ENCODE results near the gene PTPRN2. TPM values are rescaled to one million over a fixed set of nuclear protein-coding genes. Genes with fewer than 3 reads are reported as not detected.

The PTPRN2 gene
- total RNA-seq, 2 experiments from 2014 or later = 7.0 to 7.2 TPM

DNA sequence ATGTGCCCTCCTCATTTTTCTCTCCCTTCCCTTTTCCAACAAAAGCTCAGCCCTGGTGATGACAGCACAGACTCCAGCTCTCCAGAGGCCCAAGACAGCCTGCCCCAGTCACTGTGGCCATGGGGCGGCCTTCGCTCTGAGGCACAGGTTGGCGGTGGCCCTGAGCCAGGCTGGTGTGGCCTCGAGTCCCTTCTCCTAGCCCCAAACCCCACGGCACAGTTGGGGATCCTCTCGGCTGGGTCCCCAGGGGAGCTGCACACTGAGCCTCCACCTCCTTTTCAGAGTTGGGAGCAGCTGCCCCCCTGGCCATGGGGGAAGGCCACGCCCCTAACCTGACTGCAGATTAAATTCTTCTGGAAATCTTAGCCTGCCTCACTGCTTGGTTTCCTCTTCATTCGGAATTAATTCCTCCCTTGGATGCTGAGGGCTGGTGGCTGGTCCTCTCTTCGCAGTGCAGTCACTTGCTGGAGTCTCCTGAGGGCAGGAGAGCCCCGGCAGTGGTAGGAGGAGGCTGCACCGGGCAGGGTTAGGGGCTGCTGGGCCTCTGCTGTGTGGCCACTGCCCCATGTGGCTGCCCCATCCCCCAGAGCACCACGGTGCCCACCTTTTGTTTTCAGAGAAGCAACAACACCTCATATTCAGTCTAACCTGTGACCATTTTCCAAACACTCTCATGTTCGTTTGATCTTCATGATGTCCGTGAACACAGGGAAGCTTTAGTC, 824.2 kb downstream of the PTPRN2 start:
- POLR2A ChIA-PET = no interaction called here

GRCh38 chr7:157762824-157763223, 824.8 kb downstream of the PTPRN2 start:
- no peaks in the 10 kb centered on the region for H3K9me3 Mint-ChIP-seq (ENCODE audit: insufficient read depth)
- ChIA-PET POLR2A (no interaction called here), CTCF (no interaction called here)
- H3K36me3 Mint-ChIP-seq (ENCODE audit: low read depth) = no peaks in the 10 kb centered on the region
- no peak for ATAC-seq
- H3K4me3 Mint-ChIP-seq = no peak overlapping the region
- no peak overlapping the region for H3K27ac Mint-ChIP-seq
- DNase-seq = no peak
- H3K4me1 Mint-ChIP-seq (ENCODE audit: low read depth) = peaks cover 11% of the 10 kb centered on the region
- peaks cover 6% of the 10 kb centered on the region for H3K27me3 Mint-ChIP-seq (ENCODE audit: low read depth)

More for the DNA sequence above, 824.2 kb downstream of the PTPRN2 start:
- Mint-ChIP-seq H3K36me3 (ENCODE audit: low read depth) (no peaks in the 10 kb centered on the region), H3K9me3 (ENCODE audit: insufficient read depth) (no peaks in the 10 kb centered on the region), H3K27me3 (ENCODE audit: low read depth) (peaks cover 6% of the 10 kb centered on the region), H3K4me3 (no peak overlapping the region), H3K4me1 (ENCODE audit: low read depth) (peaks cover 11% of the 10 kb centered on the region), H3K27ac (no peak overlapping the region)
- DNase-seq (no peak), ATAC-seq (no peak)
- CTCF ChIA-PET = no interaction called here

GRCh38 chr7:157760004-157760730, 827.5 kb downstream of the PTPRN2 start:
- Mint-ChIP-seq H3K36me3 (ENCODE audit: low read depth) (no peaks in the 10 kb centered on the region), H3K27ac (no peak overlapping the region), H3K4me3 (no peak overlapping the region), H3K4me1 (ENCODE audit: low read depth) (peaks cover 11% of the 10 kb centered on the region), H3K9me3 (ENCODE audit: insufficient read depth) (no peaks in the 10 kb centered on the region), H3K27me3 (ENCODE audit: low read depth) (peaks cover 6% of the 10 kb centered on the region)
- no peak for DNase-seq
- ATAC-seq = no peak
- CTCF ChIA-PET = no interaction called here
- POLR2A ChIA-PET = no interaction called here

DNA sequence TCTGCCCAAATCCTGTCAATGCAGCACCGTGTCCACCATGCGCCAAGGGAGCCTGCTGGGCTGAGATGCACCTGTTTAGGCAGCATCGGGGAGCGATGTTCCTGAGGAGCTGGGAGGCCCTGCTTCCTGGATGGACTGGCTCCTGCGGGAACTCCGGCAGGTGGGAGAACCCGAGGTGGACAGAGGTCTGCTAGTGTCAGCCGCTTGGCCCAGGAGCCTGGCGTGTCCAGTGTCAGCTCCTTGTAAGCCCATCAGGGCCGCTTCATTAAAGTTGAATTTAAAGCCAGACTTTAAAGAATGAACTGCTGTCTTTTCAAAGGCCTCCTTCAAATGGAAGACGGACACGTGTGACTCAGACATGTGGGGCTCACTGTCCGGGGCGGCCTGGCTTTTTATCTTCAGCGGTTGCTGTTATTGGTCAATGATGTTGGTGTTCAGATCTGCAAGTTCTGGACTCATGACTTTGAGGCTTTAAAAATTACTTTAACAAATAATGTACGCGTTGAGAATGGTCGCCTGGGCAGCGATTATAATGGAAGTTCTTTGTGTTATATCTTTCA, 828.3 kb downstream of the PTPRN2 start:
- no peak overlapping the region for H3K27ac Mint-ChIP-seq
- no peak overlapping the region for H3K4me3 Mint-ChIP-seq
- peaks cover 11% of the 10 kb centered on the region for H3K4me1 Mint-ChIP-seq (ENCODE audit: low read depth)
- ChIA-PET POLR2A (no interaction called here), CTCF (no interaction called here)
- no peak for ATAC-seq
- H3K27me3 Mint-ChIP-seq (ENCODE audit: low read depth) = peaks cover 6% of the 10 kb centered on the region
- H3K36me3 Mint-ChIP-seq (ENCODE audit: low read depth) = no peaks in the 10 kb centered on the region
- DNase-seq = no peak
- H3K9me3 Mint-ChIP-seq (ENCODE audit: insufficient read depth) = no peaks in the 10 kb centered on the region

- H3K36me3 Mint-ChIP-seq (ENCODE audit: low read depth) = no peaks in the 10 kb centered on the region
- ChIA-PET POLR2A (no interaction called here), CTCF (no interaction called here)
- no peak overlapping the region for H3K27ac Mint-ChIP-seq
- H3K4me1 Mint-ChIP-seq (ENCODE audit: low read depth) = peaks cover 11% of the 10 kb centered on the region
- DNase-seq (no peak), ATAC-seq (no peak)
- no peak overlapping the region for H3K4me3 Mint-ChIP-seq
- H3K9me3 Mint-ChIP-seq (ENCODE audit: insufficient read depth) = no peaks in the 10 kb centered on the region
- peaks cover 6% of the 10 kb centered on the region for H3K27me3 Mint-ChIP-seq (ENCODE audit: low read depth)
Observed at GRCh38 chr7:157758468-157759245, 829.0 kb downstream of the PTPRN2 start.

GRCh38 chr7:157757776-157758467, 829.7 kb downstream of the PTPRN2 start:
- Mint-ChIP-seq H3K27ac (no peak overlapping the region), H3K4me1 (ENCODE audit: low read depth) (peaks cover 11% of the 10 kb centered on the region), H3K36me3 (ENCODE audit: low read depth) (no peaks in the 10 kb centered on the region), H3K4me3 (no peak overlapping the region), H3K27me3 (ENCODE audit: low read depth) (peaks cover 6% of the 10 kb centered on the region), H3K9me3 (ENCODE audit: insufficient read depth) (no peaks in the 10 kb centered on the region)
- POLR2A ChIA-PET = no interaction called here
- DNase-seq (no peak), ATAC-seq (no peak)
- CTCF ChIA-PET = no interaction called here

DNA sequence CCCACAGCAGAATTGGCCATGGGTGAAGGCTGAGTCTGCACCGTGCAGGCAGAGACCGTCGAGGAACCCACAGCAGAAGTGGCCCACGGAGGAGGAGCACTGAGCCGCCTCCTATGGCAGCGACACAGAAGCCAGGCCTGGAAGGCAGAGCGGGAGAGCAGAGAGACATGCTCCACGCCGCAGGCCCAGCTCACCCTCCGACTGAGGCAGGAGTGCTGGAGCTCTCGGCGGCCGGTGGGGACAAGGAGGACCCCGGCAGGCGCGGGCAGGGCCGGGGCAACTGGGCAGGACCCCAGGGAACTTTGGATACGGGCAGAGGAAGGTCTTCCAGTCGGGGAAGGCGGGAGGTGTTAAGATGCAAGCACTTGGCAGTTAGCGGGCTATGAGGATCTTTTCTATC, 830.4 kb downstream of the PTPRN2 start:
- Mint-ChIP-seq H3K27me3 (ENCODE audit: low read depth) (peaks cover 6% of the 10 kb centered on the region), H3K4me1 (ENCODE audit: low read depth) (peaks cover 11% of the 10 kb centered on the region), H3K27ac (no peak overlapping the region), H3K36me3 (ENCODE audit: low read depth) (no peaks in the 10 kb centered on the region), H3K4me3 (no peak overlapping the region), H3K9me3 (ENCODE audit: insufficient read depth) (no peaks in the 10 kb centered on the region)
- ATAC-seq (no peak), DNase-seq (no peak)
- CTCF ChIA-PET = no interaction called here
- POLR2A ChIA-PET = no interaction called here

DNA sequence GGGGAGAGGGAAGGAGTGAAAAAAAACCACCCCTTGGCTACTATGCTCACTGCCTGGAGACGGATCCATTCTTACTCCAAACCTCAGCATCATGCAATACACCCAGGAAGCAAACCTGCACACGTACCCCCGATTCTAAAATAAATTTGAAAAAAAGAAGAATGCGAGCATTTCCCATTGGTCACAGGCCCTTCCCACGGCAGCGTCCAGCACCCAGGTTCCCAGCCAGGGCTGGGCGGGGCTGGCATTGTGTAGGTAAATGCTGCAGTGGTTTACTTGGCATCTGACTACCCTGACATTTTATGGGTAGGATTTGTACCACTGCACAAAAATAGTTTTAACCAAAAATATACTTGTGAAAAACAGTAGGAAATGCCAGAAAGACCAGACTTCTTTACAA, 831.9 kb downstream of the PTPRN2 start:
- ATAC-seq (no peak), DNase-seq (no peak)
- ChIA-PET CTCF (no interaction called here), POLR2A (no interaction called here)
- Mint-ChIP-seq H3K9me3 (ENCODE audit: insufficient read depth) (no peaks in the 10 kb centered on the region), H3K4me3 (no peak overlapping the region), H3K36me3 (ENCODE audit: low read depth) (no peaks in the 10 kb centered on the region), H3K4me1 (ENCODE audit: low read depth) (peaks cover 10% of the 10 kb centered on the region), H3K27me3 (ENCODE audit: low read depth) (peaks cover 5% of the 10 kb centered on the region), H3K27ac (no peak overlapping the region)

DNA sequence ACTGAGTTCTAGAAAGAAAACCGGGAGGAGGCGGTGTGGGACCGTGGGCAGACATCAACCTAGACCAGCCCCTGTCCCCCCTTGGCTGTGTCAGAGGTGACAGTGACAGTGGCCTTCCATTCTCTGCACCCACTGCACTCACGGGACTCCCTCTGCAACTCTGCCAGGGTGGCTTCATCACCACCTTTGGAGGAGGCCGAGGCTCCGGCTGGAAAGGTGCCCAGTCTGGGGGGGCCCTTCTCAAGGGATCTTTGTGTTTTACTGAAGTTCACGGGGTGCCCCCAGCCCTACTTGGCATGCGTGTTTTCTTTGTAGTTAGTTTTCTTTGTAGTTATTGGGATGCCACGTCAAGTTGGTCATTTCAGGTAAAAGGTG, 833.2 kb downstream of the PTPRN2 start:
- Mint-ChIP-seq H3K9me3 (ENCODE audit: insufficient read depth) (no peaks in the 10 kb centered on the region), H3K4me1 (ENCODE audit: low read depth) (no peaks in the 10 kb centered on the region), H3K27ac (no peak overlapping the region), H3K36me3 (ENCODE audit: low read depth) (no peaks in the 10 kb centered on the region), H3K27me3 (ENCODE audit: low read depth) (no peaks in the 10 kb centered on the region), H3K4me3 (no peak overlapping the region)
- DNase-seq = no peak
- POLR2A ChIA-PET = no interaction called here
- CTCF ChIA-PET = no interaction called here
- no peak for ATAC-seq

- Mint-ChIP-seq H3K9me3 (ENCODE audit: insufficient read depth) (no peaks in the 10 kb centered on the region), H3K4me1 (ENCODE audit: low read depth) (no peaks in the 10 kb centered on the region), H3K36me3 (ENCODE audit: low read depth) (no peaks in the 10 kb centered on the region), H3K4me3 (no peak overlapping the region), H3K27me3 (ENCODE audit: low read depth) (no peaks in the 10 kb centered on the region), H3K27ac (no peak overlapping the region)
- ChIA-PET CTCF (no interaction called here), POLR2A (no interaction called here)
- ATAC-seq (no peak), DNase-seq (no peak)
Observed at GRCh38 chr7:157753713-157754415, 833.8 kb downstream of the PTPRN2 start.

GRCh38 chr7:157752832-157753291, 834.8 kb downstream of the PTPRN2 start:
- no peaks in the 10 kb centered on the region for H3K36me3 Mint-ChIP-seq (ENCODE audit: low read depth)
- no peaks in the 10 kb centered on the region for H3K9me3 Mint-ChIP-seq (ENCODE audit: insufficient read depth)
- no peaks in the 10 kb centered on the region for H3K4me1 Mint-ChIP-seq (ENCODE audit: low read depth)
- ChIA-PET CTCF (no interaction called here), POLR2A (no interaction called here)
- H3K27me3 Mint-ChIP-seq (ENCODE audit: low read depth) = no peaks in the 10 kb centered on the region
- no peak overlapping the region for H3K27ac Mint-ChIP-seq
- no peak overlapping the region for H3K4me3 Mint-ChIP-seq
- no peak for DNase-seq
- ATAC-seq = no peak

Data from activated CD8-positive, alpha-beta T cell treated with anti-CD3 and anti-CD28 coated beads, Interleukin-2, amount 10 ng/mL, durations not matched to agents 7 days and 5 days (primary cell).